Brain microvascular endothelial cell (primary cell): Measurements from ENCODE around the gene GOT1.

ENCODE experiments used
- DNase-seq: peaks from one replicate; pipeline ENCODE4 v3.0.0-alpha.2; 2020
- H3K27ac ChIP-seq: fragments of 250-450 bp; sonication (Bioruptor Pico); 2 replicates; pipeline ENCODE4 v1.5.1; 2020; ENCODE audit warnings: mild to moderate bottlenecking, moderate library complexity
- H3K27me3 ChIP-seq: fragments of 250-450 bp; sonication (Bioruptor Pico); replicated peaks from 2 replicates; pipeline ENCODE4 v1.5.1; 2020; ENCODE audit warnings: mild to moderate bottlenecking
- H3K36me3 ChIP-seq: fragments of 250-450 bp; sonication (Bioruptor Pico); replicated peaks from 2 replicates; pipeline ENCODE4 v1.5.1; 2020; ENCODE audit warnings: mild to moderate bottlenecking
- H3K4me3 ChIP-seq: 2 replicates; pipeline ENCODE4 v1.5.1; 2011; ENCODE audit warnings: low read depth, mild to moderate bottlenecking, control low read depth, low read length, moderate library complexity
- CTCF ChIP-seq: IDR thresholded peaks from 2 replicates; pipeline ENCODE4 v1.5.1; 2011; ENCODE audit warnings: low read depth, mild to moderate bottlenecking, moderate library complexity, low read length, control low read depth, inconsistent platforms; ENCODE audit errors: missing control alignments
- in situ Hi-C: cut with HindIII; loops from 2 replicates; pipeline ENCODE4 v1.10.0; 2017; ENCODE audit warnings: low sequenced_read_pairs, low pct_ligation_motif_present

GOT1 gene

GRCh38 chr10:99370993-99371392, 59.4 kb downstream of the GOT1 start:
- Histone ChIP-seq H3K27me3 (no peaks in the 10 kb centered on the region), H3K27ac (no peak overlapping the region), H3K4me3 (no peak overlapping the region), H3K36me3 (no peaks in the 10 kb centered on the region)
- in situ Hi-C loops = no loop called here
- DNase-seq = no peak
- peak; percentile 55 for TF ChIP-seq CTCF

DNA sequence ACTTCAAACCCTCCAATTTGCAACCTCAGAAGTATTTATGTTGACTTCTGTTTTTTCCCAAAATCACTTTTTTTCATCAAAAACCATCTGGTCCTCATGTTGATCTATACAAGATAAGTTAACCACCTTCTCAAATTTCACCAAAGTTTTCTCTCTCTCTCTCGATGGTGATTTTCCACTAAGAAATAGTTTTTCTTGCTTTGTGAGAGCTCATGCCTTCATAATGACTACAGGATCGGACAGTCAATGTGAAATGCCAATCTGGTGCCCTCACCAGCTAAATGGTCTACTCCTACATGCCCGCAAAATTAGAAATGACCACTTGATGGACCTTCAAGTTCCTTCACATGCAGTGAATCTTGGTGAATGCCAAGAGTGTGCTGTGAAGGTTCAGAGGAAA, 60.9 kb downstream of the GOT1 start:
- no peak for DNase-seq
- in situ Hi-C loops = no loop called here

DNA sequence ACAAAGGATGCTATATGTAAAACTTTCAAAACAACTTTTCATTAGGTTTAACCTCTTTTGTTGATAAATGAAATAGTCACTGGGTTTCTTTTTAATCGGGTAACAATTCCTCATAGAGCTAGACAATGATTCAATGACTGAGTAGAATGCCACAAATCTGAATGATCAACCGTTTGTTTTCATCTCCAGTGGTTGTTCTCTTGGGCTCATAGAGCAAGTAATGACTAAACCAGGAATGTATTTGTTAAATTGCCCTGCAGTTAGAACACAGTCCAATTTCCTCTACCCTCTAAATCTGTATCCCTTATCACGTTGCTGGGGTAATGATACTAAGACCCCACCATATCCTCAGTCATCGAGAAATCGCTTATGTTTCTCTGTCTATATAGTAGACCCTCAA, 61.3 kb downstream of the GOT1 start:
- no peak for DNase-seq
- in situ Hi-C loops = no loop called here

More for the DNA sequence above, 60.9 kb downstream of the GOT1 start:
- no peak overlapping the region for H3K4me3 ChIP-seq
- H3K27ac ChIP-seq = no peak overlapping the region
- no peak for TF ChIP-seq CTCF
- no peaks in the 10 kb centered on the region for H3K36me3 ChIP-seq
- H3K27me3 ChIP-seq = no peaks in the 10 kb centered on the region

GRCh38 chr10:99368646-99369045, 61.8 kb downstream of the GOT1 start:
- H3K36me3 ChIP-seq = no peaks in the 10 kb centered on the region
- TF ChIP-seq CTCF = no peak
- in situ Hi-C loops = no loop called here
- no peak overlapping the region for H3K27ac ChIP-seq
- no peak overlapping the region for H3K4me3 ChIP-seq
- no peaks in the 10 kb centered on the region for H3K27me3 ChIP-seq
- DNase-seq = no peak

More for the DNA sequence above, 61.3 kb downstream of the GOT1 start:
- TF ChIP-seq CTCF = no peak
- Histone ChIP-seq H3K27ac (no peak overlapping the region), H3K4me3 (no peak overlapping the region), H3K36me3 (no peaks in the 10 kb centered on the region), H3K27me3 (no peaks in the 10 kb centered on the region)

DNA sequence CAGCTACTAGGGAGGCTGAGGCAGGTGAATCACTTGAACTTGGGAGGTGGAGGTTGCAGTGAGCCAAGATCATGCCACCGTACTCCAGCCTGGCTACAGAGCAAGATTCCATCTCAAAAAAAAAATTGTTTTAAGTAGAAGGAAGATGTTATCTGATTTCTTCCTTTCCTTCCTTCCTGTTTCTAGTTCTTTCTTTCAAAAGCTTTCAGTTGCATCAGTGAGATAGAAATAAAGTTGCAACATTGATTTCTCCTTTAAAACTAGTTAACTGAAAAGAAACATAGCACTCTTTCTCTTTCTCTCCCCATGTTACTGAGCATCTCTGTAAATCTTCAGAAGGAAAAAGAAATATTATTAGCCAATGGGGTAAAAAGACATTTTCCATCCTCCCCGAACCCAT, 63.8 kb downstream of the GOT1 start:
- no peak overlapping the region for H3K4me3 ChIP-seq
- in situ Hi-C loops = no loop called here

More for the DNA sequence above, 63.8 kb downstream of the GOT1 start:
- TF ChIP-seq CTCF = no peak
- H3K27ac ChIP-seq = no peak overlapping the region
- DNase-seq = no peak
- no peaks in the 10 kb centered on the region for H3K27me3 ChIP-seq
- H3K36me3 ChIP-seq = no peaks in the 10 kb centered on the region
